Osteoblast (primary cell): Measurements from ENCODE around the gene DNAH9. TPM values are rescaled to one million over a fixed set of nuclear protein-coding genes. Genes with fewer than 3 reads are reported as not detected.

Experiments
- DNase-seq: peaks from one replicate; pipeline ENCODE4 v3.0.0; 2011; ENCODE audit warnings: low spot score, mixed read lengths; ENCODE audit not compliant: insufficient read length; ENCODE audit errors: missing footprints
- H2AFZ ChIP-seq: 2 replicates; pipeline ENCODE4 v1.6.0; 2011; ENCODE audit warnings: mild to moderate bottlenecking, low read length
- H3K27ac ChIP-seq: 2 replicates; pipeline ENCODE4 v1.5.1; 2011; ENCODE audit warnings: mild to moderate bottlenecking, low read depth, low read length, moderate library complexity
- H3K27me3 ChIP-seq: 2 replicates; pipeline ENCODE4 v1.6.0; 2012; ENCODE audit warnings: mild to moderate bottlenecking, control low read depth, inconsistent platforms, low read length, moderate library complexity; ENCODE audit not compliant: insufficient read depth
- H3K36me3 ChIP-seq: 2 replicates; pipeline ENCODE4 v1.5.1; 2011; ENCODE audit warnings: mild to moderate bottlenecking, low read length, control low read depth, moderate library complexity; ENCODE audit not compliant: insufficient read depth
- H3K4me1 ChIP-seq: 2 replicates; pipeline ENCODE4 v1.5.1; 2011; ENCODE audit warnings: mild to moderate bottlenecking, low read length, control low read depth, moderate library complexity; ENCODE audit not compliant: insufficient read depth
- H3K4me2 ChIP-seq: 2 replicates; pipeline ENCODE4 v1.6.0; 2011; ENCODE audit warnings: mild to moderate bottlenecking, low read length; ENCODE audit not compliant: insufficient read depth
- H3K4me3 ChIP-seq: fragments of 200-600 bp; sonication (generic); 3 replicates; pipeline ENCODE4 v1.5.1; 2012; ENCODE audit warnings: mild to moderate bottlenecking, low read length, inconsistent platforms; ENCODE audit not compliant: insufficient read depth
- H3K79me2 ChIP-seq: 2 replicates; pipeline ENCODE4 v1.6.0; 2012; ENCODE audit warnings: mild to moderate bottlenecking, low read length, control low read depth, inconsistent platforms; ENCODE audit not compliant: insufficient read depth
- H3K9me3 ChIP-seq: 2 replicates; pipeline ENCODE4 v1.5.1; 2011; ENCODE audit warnings: low read depth, low read length, control low read depth
- H4K20me1 ChIP-seq: 2 replicates; pipeline ENCODE4 v1.6.0; 2012; ENCODE audit warnings: mild to moderate bottlenecking, low read length, control low read depth; ENCODE audit not compliant: insufficient read depth
- CTCF ChIP-seq: IDR thresholded peaks from 2 replicates; pipeline ENCODE4 v1.5.1; 2011; ENCODE audit warnings: mild to moderate bottlenecking, low read depth, low read length, moderate library complexity; ENCODE audit errors: extremely low read depth
- total RNA-seq: library from RNA; depleted of rRNA; stranded (reverse); fragments of >200 nt; gene quantifications from 2 replicates; pipeline ENCODE4 v1.2.3, GENCODE V29; 2012

DNAH9 gene
- total RNA-seq, 1 donor, result not detected

GRCh38 chr17:11738151-11738550 is 139.9 kb downstream of the DNAH9 start:
- no peaks in the 10 kb centered on the region for H4K20me1 ChIP-seq
- H3K27me3 ChIP-seq, result no peaks in the 10 kb centered on the region
- no peaks in the 10 kb centered on the region for H3K4me1 ChIP-seq
- no peak for DNase-seq
- H2AFZ ChIP-seq, result no peak overlapping the region
- no peak overlapping the region for H3K4me2 ChIP-seq
- H3K27ac ChIP-seq, result no peak overlapping the region
- no peaks in the 10 kb centered on the region for H3K9me3 ChIP-seq
- no peaks in the 10 kb centered on the region for H3K36me3 ChIP-seq
- no peak for TF ChIP-seq CTCF
- H3K79me2 ChIP-seq, result no peaks in the 10 kb centered on the region
- H3K4me3 ChIP-seq, result no peak overlapping the region

GRCh38 chr17:11739351-11739750 is 141.1 kb downstream of the DNAH9 start:
- H2AFZ ChIP-seq, result no peak overlapping the region
- TF ChIP-seq CTCF, result no peak
- H3K4me2 ChIP-seq, result no peak overlapping the region
- no peaks in the 10 kb centered on the region for H3K36me3 ChIP-seq
- no peaks in the 10 kb centered on the region for H3K27me3 ChIP-seq
- DNase-seq, result no peak
- H3K4me1 ChIP-seq, result no peaks in the 10 kb centered on the region
- no peaks in the 10 kb centered on the region for H3K79me2 ChIP-seq
- H3K27ac ChIP-seq, result no peak overlapping the region
- no peaks in the 10 kb centered on the region for H4K20me1 ChIP-seq
- no peak overlapping the region for H3K4me3 ChIP-seq
- H3K9me3 ChIP-seq, result no peaks in the 10 kb centered on the region

- H3K27me3 ChIP-seq, result no peaks in the 10 kb centered on the region
- H3K36me3 ChIP-seq, result no peaks in the 10 kb centered on the region
- H3K27ac ChIP-seq, result no peak overlapping the region
- no peak for DNase-seq
- no peaks in the 10 kb centered on the region for H4K20me1 ChIP-seq
- no peak for TF ChIP-seq CTCF
- no peak overlapping the region for H2AFZ ChIP-seq
- H3K4me3 ChIP-seq, result no peak overlapping the region
- no peaks in the 10 kb centered on the region for H3K4me1 ChIP-seq
- no peak overlapping the region for H3K4me2 ChIP-seq
- no peaks in the 10 kb centered on the region for H3K9me3 ChIP-seq
- H3K79me2 ChIP-seq, result no peaks in the 10 kb centered on the region
Measured at GRCh38 chr17:11739848-11740247, 141.6 kb downstream of the DNAH9 start.

- H3K36me3 ChIP-seq, result no peaks in the 10 kb centered on the region
- no peaks in the 10 kb centered on the region for H3K27me3 ChIP-seq
- H3K4me3 ChIP-seq, result no peak overlapping the region
- no peaks in the 10 kb centered on the region for H3K79me2 ChIP-seq
- no peaks in the 10 kb centered on the region for H3K4me1 ChIP-seq
- H2AFZ ChIP-seq, result no peak overlapping the region
- DNase-seq, result no peak
- H3K4me2 ChIP-seq, result no peak overlapping the region
- no peak for TF ChIP-seq CTCF
- no peaks in the 10 kb centered on the region for H3K9me3 ChIP-seq
- no peak overlapping the region for H3K27ac ChIP-seq
- no peaks in the 10 kb centered on the region for H4K20me1 ChIP-seq
Measured at GRCh38 chr17:11742886-11743285, 144.6 kb downstream of the DNAH9 start.
